Fibroblast of mammary gland (primary cell): ENCODE data around the gene ABCB6.
A peak's percentile ranks its signal among the peaks of the same experiment; 100 is the strongest.

ENCODE experiments used
- DNase-seq: peaks from one replicate; pipeline ENCODE4 v3.0.0-alpha.2; 2010; ENCODE audit warnings: low read depth
- H3K4me3 ChIP-seq: 2 replicates; pipeline ENCODE4 v1.5.1; 2011; ENCODE audit warnings: low read depth, mild to moderate bottlenecking, low read length, moderate library complexity; ENCODE audit not compliant: control insufficient read depth
- TF ChIP-seq, protein P1 (sequence below): conservative IDR thresholded peaks from 2 replicates; pipeline ENCODE4 v1.5.1; 2011; ENCODE audit warnings: low read depth, low read length, inconsistent platforms; ENCODE audit not compliant: control insufficient read depth, insufficient read depth

Gene ABCB6

DNA sequence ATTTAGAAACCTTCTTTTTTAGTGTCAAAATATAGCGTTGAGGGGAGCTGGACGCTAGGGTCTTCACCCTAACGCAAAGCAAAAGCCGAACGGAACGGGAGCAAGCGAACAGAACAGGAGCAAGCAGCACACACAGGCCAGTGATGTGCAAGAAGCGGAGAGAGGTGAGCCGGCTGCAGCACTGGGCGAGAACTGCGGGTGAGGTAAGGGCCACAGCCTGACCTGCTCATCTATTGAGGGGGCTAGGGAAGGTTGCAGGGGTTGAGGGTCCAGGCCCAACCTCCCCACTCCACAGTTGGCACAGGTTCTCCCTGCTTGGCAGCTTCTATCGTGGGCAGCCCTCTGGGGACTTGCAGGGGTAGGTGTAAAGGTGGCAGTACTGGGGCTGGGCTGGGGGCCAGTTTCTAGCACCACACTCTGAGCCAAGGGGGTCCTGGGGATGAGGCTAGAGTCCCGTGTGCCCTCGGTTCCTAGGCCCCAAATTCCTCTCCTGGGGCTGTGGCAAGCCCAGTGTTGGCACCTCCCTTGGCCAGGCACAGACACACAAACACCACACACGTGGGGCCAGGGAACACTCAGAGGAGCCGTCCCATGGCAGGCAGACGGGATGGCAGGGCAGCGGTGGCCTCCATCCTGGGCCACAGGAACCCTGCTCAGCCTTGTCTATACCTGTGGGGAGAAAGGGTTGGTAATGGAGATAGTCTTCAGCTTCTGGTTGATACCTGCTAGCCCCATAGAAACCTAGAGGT is 1.2 kb upstream of the ABCB6 start:
- TF ChIP-seq, protein P1, sequence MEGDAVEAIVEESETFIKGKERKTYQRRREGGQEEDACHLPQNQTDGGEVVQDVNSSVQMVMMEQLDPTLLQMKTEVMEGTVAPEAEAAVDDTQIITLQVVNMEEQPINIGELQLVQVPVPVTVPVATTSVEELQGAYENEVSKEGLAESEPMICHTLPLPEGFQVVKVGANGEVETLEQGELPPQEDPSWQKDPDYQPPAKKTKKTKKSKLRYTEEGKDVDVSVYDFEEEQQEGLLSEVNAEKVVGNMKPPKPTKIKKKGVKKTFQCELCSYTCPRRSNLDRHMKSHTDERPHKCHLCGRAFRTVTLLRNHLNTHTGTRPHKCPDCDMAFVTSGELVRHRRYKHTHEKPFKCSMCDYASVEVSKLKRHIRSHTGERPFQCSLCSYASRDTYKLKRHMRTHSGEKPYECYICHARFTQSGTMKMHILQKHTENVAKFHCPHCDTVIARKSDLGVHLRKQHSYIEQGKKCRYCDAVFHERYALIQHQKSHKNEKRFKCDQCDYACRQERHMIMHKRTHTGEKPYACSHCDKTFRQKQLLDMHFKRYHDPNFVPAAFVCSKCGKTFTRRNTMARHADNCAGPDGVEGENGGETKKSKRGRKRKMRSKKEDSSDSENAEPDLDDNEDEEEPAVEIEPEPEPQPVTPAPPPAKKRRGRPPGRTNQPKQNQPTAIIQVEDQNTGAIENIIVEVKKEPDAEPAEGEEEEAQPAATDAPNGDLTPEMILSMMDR, result no peak
- H3K4me3 ChIP-seq, result no peak overlapping the region
- no peak for DNase-seq

DNA sequence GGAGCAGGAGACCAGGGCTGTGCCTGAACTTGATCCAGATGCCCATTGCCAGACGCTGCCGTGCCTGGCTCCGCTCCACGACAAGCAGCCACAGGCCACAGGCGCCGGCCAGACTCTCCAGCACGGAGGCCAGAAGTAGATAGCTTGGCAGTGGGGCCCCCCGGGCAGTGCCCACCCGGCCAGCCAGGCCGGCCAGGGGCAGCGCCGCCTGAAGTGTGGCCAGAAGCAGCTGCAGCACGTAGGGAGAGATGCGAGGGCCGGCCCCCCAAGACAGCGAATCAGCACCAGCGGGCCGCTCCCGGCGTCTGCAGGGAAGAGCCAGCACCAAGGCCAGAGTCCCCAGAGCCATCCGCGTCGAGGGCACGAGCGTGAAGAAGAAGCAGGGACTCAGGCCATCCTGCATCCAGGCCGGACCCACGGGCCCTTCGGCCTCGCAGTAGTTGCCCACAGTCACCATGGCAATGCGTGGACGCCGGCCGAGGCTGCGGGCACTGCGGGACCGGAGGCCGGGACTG is 484 bp downstream of the ABCB6 start:
- H3K4me3 ChIP-seq, result peak overlapping the region; percentile 56
- TF ChIP-seq, protein P1, result no peak
- DNase-seq, result peak; percentile 64

DNA sequence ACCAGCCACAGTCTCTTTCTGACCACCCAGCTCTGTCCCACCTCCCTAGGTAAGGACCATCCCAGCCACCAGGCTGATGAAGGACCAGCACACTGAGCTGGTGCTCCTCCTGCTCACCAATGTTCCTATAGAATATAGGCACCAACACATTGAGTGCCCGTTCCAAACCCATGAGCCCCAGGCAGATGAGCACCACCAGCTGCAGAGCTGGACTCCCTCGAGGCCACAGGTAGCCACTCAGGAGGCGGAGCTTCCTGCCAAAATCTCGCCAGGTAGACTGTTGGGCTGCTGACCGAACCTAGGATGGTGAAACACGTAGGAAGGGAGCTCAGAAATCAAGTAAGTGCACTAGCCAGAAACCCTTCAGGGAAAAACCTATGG is 2.2 kb downstream of the ABCB6 start:
- H3K4me3 ChIP-seq, result no peak overlapping the region
- TF ChIP-seq, protein P1, result no peak
- no peak for DNase-seq

DNA sequence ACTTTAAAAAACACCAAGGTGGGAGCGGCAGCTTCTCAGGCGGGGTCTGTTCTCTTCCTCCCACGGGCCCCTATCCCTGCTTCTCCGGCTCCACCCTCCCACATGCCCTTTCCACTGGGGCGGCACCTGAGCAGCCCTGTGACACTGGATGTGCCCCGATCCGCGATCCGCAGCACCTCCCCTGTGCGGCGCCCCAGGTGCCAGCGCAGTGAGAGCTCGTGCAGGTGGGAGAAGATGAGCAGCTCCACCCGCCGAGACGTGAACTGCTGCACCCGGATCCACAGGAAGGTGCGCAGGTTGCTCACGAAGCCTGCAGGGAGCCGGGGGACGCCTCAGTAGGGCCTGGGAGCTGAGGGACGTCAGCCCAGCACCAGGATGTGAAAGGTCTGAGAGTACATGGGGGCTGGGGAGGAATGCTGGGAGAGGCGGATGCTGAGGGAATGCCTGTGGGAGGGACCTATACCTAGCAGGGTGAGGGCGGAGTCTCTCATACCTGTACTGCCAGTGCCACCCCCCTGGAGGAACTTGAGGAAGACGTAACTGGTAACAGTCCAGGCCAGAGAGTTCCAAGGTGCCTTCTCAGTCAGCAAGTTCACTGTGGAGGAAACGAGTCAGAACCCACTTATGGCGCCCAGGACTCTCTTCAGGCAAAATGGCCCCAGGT is 2.8 kb downstream of the ABCB6 start:
- TF ChIP-seq, protein P1, result no peak
- no peak for DNase-seq

DNA sequence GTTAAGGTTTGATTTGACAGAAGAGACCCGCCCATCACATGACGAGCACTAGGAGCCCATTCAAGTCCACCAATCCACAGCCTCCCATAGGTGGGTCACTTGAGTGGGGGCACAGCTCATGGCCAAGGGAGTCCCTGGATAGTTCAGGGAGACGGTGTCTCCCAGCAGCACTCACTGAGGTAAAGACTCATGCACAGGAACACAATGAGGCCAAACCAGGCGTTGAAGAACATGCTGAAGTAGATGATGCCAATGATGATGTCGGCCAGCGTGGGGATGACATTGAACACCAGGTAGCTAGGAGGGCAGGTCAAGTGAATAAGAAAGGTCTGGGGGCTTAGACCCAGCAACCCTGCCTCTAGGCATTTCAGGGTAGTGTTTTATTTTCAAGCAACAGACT is 4.0 kb downstream of the ABCB6 start:
- TF ChIP-seq, protein P1, result no peak
- H3K4me3 ChIP-seq, result no peak overlapping the region
- no peak for DNase-seq

More for the DNA sequence above, 2.8 kb downstream of the ABCB6 start:
- no peak overlapping the region for H3K4me3 ChIP-seq

DNA sequence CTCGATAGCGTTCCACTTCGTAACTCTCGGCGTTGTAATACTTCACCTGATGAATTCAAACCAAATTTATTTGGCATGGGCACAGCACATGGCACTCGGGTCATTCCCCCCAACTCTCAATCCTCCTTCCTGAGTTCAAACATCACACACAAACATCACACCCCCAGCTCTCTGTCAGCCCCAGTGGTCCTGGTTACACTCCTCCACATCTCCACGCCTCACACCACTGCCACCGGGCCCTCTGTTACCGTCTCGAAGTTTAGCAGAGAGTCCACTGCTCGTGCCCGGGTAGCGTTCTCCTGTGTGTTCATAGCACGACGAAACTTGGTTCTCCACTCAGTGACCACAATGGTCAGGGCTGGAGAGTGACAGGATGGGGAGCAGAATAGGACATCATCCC is 4.6 kb downstream of the ABCB6 start:
- TF ChIP-seq, protein P1, result no peak
- no peak overlapping the region for H3K4me3 ChIP-seq
- DNase-seq, result no peak
